ENCODE results near the gene ATXN2.

Gene ATXN2

DNA sequence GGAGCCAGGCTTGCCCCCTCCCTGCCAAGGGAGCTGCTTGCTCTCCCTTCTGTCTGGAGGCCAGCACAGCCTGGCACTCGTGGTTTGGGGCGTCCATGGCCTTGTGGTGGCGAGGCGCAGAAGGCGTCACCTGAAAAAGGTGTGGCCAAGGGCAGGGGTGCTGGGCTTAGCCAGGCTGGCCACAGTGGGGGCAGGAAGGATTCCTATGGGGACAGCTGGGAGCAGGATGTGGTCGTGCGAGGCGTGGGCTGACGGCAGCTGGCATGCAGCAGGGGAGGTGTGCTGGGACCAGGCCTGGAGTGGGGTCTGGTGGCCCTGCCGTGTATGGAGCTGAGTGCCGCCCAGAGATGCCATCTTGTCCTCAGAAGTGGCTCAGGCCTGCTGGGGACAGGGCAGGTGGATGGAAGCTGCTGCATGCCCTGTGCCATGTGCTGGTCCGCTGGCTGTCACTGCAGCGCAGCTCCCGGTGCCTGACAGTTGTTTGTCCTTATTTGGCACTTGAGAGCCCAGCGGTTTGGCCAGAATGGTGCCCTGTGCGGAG is 163.4 kb downstream of the ATXN2 start:
- no peak for DNase-seq

DNA sequence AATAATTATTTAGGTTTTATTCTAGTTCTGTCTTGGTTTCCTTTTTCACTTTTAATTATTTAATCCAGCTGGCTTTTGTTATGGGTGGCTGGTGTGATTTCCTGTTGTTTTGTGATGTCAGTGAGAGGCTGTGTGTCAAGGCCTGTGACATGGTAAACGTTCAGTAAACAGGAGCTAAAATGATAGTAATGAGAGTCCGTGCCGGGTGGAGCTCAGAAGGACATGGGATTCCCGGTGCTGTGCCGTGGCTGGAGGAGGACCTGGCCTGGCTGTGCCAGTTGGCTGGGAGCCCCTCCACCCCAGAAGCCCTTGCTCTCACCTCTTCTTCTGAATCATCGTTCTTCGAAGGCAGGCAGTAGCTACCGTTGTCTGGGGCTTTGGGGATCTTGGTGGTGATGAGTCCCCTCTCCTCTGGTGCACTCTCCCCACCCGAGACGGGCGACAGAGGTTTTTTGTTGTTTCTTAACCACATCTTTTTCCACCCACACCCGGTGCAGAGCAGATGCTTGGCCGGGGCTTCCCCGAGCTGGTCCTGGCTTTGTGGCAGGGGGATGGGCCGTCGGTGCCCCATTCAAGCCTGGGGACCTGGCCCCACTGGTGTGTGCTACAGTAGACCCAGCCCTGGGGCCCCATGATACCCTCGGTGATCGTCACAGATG is 164.3 kb downstream of the ATXN2 start:
- DNase-seq, result peak; percentile 58

DNA sequence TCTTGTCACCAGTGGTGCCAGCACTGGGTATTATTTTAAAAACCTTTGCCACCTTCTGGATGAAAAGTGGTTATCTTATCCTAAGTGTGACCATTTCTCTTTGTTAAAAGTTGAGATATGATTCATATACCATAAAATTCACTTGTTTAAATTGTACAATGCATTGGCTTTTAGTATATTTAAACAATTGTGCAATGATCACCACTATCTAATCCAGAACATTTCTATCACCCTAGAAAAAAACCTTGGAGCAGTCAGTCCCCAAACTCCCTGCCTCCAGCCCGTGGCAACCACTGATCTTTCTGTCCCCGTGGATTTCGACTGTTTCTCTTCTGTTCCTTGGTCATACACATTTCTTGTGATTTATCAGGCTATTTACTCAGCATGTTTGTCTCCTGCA is 165.1 kb downstream of the ATXN2 start:
- DNase-seq, result no peak

DNA sequence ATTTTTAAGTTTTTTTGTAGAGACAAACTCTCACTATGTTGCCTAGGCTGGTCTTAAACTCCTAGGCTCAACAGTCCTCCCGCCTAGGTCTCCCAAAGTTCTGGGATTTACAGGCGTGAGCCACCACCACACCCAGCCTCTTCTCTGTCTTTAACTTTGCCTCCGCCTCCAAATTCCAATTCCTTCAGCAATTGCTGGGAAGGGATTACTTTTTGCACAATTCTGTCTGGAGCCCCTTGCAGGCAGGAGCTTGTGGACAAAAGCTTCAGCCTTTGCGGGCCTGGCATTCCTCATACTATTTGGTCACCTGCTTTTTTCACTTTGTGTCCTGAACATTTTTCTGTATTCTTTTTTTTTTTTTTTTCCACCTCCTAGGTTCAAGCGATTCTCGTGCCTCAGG is 167.3 kb downstream of the ATXN2 start:
- no peak for DNase-seq

DNA sequence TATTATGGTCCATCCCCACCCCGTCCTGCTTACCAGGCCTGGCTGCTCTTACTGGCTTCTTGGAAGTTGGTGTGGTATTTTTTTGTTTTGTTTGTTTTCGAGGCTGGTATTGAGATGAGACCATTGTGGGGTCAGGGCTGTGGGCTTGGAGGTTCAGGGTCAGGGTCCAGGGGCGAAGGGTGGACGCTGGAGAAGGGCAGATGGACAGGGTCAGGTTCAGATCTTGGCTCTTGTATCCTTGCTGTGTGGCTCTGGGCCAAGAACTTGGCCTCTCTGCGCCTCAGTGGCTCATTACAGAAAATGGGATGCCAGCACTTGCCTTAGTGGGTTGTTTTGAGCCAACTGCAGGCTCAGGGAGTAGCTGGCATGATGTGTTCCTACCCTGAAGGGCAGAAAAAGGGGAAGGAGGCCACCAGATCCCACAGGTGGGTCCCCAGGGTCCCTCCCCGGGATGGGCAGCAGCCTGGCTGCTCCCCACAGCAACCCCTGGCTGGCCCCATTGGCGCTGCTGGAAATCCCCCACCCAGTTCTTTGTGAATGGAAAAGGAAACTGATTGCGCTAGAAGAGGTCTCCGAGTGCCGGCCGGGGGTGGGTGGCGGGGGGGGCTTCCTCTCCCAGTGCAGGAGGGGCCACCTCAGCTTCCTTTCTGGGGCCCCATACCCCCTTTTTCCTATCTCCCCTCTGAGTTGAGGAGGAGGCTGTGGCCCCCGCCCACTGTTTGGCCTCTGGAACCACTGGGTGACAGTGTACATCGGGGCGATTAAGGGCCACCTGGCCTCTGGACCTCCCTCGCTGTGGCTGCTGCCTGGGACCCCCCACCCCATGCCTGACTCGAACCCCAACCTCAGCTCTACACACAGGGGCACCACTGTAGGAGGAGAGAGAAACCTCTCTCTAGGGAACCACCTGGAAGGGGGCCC is 168.4 kb downstream of the ATXN2 start:
- no peak for DNase-seq

DNA sequence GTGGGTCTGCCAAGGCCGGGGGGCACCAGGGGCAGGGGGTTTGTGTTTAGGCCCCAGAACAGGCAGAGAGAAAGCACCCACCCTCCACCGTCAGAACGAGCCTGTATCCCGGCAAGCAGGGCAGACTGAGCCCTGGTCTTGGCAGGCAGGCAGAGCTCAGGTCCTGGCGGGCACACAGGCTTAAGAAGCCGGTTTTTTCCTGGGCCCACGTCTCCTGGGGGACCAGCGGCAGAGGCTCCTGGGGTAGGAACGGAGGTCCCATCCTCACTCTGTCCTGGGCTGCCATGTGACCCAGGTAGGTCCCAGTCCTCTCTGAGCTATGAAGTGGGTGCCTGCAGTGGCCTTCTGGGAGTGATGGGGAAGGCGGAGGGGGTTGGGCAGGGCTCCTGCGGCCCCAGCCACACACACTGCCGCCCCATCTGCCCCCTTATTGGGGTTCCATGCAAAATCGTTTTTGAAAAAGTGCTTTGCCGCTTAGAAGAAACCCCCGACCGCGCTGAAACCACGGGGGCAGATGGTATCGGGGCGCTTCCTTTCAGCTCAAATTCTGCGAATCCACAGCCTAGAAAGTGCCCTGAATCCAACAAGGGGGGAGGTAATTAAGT is 169.2 kb downstream of the ATXN2 start:
- no peak for DNase-seq

DNA sequence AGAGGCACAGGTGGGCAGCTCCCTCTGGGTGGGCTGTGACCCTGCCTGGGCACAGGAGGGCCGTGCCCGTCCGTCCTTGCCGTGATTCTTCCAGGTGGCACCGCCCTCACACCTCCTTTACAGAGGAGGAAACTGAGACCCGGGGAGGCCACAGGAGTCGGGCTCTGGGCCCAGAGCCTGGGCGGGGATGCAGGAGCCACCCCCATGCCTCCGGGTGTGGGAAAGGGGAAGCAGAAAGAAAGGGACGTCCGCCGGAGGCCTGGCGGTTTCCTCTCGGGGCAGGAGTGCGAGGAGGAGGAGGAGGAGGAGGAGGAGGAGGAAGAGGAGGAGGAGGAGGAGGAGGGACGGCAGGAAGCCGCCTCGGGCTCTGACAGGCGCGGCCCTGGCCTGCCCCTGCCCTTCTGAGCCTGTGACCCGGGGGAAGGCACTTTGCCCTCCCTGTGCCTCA is 170.4 kb downstream of the ATXN2 start:
- peak; percentile 60 for DNase-seq

DNA sequence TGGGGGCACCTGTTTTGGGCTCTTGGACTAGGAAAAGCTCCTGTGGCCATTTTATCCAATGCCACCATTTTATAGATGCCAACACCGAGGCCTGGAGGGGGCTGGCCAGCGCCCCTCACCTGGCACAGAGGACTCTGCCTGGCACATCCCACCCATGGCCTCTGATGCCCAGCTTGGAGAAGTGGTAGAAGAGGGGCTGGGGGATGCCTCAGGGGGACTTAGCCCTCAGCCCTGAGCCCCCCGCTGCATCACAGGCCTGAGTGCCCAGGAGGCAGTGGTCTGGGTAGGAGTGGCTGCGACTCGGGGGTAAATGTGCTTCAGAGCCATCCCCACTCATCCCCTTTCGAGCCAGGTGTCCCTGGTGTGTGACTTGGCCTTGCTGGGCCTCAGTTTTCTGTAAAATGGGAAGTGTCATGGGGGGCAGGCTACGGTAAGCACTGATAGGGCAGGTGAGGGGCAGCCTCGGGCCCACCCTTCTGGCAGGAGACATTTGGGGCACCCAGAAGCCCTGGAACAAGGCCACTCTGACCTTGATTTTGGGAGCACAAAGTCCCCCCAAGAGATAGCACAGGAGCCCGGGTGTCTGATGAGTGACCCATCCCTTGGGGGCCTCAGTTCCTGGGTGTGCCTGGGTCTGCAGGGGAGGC is 170.9 kb downstream of the ATXN2 start:
- DNase-seq, result no peak

DNA sequence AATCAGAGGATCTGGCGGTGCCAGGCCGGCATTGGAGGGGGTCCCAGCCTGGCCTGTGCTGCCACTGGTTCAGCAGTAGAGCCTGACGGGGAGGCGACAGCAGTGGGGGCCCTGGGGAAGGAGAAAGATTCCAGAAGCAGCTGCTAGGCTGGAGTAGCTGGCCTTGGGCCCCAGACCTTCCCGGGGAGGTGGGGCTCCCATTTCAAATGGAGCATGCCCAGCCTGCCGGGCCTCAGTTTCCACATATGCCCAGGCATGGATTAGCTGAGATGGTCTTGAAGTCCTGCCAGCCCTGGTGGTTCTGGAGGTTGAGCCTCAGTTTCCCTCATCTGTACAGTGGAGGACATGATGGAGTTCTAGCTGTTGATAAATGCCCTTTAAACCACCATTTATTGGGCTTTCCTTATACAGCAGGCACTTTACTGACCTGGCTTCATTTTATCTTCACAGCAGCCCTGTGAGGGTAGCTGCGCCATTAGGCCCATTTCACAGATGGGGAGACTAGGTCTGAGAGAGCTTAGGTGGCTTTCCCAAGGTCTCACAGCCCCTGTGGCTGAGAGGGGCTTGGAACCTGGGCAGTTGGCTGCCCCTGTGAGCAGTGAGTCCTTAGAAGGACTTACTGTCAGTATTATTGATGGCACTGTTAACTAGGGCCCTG is 171.6 kb downstream of the ATXN2 start:
- DNase-seq, result no peak

DNA sequence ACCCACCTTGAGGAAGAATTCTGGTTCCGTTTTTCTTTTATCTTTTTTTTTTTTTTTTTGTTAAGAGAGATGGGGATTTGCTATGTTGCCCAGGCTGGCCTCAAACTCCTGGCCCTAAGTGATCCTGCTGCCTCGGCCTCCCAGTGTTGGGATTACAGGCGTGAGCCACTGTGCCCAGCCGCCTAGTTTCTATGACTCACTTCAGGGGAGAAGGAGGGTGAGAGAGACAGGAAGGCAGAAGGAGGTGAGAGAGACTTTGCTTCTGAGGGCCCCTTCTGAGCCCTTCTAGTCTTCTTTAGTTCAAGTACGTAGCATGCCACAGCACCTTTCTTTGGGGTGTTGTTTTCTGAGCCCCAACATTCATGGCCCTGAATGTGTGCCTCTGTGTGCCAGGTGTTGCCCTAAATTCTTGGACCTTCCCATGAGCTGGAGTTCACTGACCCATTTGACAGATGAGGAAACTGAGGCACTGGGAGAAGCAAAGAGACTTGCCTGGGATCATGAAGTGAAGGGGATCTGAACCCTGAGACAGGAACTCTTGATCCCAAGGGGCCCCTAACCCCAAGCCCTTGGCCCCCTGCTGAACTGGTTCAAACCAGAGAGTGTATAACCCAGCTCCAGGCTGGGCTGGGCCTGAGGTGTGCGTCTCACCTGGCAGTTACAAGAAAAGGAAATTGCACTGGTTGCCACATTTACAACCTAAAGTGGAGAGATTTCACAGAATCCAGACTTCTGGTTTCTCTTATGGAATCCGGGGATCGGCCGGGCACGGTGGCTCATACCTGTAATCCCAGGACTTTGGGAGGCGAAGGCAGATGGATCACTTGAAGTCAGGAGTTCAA is 172.6 kb downstream of the ATXN2 start:
- DNase-seq, result no peak

DNA sequence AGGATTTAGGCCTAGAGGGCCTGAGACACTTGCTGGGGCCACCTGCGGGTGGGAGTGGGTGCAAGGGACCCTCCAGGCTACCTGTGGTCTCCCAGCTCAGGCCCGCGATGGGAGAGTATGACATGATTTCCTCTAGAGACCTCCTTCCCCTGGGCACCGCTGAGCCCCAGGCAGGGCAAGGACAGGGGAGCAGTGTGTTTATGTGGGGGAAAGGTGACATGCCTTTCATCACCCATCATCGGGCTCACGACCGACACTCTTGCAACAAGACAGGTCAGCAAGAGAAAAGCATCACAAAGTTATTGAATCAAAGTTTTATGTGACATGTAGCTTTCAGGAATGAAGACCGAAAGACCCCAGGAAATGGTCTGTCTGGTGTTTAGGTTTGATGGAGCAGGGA is 173.5 kb downstream of the ATXN2 start:
- no peak for DNase-seq

DNA sequence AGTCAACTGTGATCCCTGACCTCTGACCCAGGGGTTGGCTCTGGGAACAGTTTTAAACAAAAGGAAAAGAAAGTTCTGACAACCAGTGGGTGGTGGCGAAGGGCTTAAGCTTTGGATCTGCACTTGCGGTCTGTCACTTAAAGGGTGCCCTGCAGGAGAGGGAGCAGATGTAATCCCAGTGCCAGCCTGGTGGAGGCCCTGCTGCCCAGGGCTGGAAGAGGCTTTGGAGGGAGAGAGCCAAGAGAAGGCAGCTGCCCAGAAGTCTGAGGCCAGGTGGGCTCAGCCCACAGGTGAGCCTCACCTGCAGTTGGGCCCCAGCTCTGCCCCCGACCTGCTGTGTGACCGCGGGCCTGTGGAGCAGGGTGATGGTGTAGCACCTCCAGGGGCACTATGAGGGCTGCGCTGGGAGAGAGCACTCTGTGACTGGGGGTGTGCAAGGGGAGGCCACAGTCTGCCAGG is 174.3 kb downstream of the ATXN2 start:
- no peak for DNase-seq

DNA sequence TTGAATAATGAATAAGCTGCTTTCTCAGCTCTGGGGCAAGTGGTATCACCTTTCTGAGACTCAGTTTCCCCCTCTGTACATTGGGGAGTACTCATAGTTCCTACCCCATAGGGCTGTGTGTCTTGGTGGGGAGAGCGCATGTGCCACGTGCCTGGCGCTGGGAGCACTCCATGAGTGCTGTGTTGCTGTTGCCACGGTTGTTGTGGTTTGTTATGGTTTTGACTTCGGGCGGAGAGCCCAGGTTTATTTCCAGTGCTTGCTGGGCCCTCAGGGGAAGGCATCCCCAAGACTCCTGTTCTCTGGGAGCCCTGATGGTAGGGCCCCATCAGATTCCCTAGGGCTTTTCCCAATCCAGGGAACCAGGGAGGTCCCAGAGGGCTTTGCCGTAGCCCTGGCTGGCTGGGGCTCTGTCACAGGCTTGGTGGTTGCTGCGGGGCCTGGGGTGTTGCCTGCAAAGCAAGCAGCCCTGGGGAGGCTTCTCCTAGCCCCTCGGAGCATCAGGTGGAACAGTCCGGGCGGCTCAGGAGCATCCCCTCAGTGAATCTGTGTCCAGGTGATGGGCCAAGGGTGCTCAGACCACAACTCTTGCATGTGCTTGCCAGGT is 174.8 kb downstream of the ATXN2 start:
- no peak for DNase-seq

DNA sequence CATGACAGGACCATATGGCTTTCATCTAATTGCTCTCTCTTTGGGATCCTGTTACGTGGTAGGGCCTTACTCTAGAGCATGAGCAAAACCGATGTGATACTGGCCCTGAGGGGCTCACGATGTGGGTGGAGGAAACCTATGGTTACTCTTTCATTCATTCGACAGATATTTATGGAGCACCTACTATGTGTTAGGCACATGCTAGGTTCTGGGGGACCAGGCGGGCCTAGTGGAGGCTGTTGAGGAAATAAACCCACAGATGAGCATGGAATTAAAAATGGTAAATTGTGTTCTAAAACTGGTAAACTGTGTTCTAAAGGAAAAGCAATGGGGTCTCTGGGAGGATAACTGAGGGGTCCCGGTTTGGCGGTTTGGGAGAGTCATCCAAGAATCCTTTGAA is 178.6 kb downstream of the ATXN2 start:
- DNase-seq, result no peak

DNA sequence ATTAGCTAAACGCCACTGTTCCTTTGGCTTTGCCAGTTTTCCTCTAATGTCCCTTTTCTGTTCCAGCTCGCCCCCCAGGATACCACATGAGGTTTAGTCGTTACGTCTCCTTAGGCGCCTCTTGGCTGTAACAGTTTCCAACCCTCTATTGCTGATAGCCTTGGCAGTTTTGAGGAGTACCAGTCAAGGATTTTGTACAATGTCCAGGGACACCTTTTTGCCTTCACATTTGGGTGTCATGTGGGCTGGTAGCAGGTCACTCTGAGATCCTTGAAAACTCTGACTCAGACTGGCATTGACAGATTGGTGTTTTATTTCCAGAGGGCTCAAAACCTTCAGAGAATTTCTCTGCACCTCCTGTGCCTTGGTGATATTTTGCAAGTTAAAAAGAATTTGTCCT is 179.3 kb downstream of the ATXN2 start:
- no peak for DNase-seq

DNA sequence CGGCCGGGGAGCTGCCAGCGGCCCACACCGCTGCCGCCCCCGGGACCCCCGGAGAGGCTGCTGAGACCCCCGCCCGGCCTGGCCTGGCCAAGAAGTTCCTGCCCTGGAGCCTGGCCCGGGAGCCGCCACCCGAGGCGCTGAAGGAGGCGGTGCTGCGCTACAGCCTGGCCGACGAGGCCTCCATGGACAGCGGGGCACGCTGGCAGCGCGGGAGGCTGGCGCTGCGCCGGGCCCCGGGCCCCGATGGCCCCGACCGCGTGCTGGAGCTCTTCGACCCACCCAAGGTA is 180.6 kb downstream of the ATXN2 start:
- no peak for DNase-seq

DNA sequence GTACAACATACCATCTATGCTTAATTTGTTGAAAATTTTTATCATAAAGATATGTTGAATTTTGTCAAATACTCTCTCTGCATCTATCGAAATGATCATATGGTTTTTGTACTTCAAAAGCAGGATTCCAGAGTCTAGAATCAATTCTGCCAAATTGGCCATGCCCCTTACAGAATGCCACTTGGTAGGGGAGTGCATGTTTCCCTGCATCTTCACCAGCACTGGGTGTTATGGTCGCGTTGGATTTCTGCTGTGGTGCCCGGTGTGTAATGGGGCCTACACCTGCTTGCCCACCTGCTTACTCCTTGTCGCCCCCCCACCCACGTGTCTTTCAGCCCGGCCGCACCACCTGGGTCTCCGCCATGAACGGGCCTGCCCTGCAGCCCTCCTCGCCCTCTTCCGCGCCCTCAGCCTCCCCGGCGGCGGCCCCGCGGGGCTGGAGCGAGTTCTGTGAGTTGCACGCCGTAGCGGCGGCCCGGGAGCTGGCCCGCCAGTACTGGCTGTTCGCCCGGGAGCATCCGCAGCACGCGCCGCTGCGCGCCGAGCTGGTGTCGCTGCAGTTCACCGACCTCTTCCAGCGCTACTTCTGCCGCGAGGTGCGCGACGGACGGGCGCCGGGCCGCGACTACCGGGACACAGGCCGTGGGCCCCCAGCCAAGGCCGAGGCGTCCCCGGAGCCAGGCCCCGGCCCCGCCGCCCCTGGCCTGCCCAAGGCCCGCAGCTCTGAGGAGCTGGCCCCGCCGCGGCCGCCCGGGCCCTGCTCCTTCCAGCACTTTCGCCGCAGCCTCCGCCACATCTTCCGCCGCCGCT is 181.1 kb downstream of the ATXN2 start:
- no peak for DNase-seq

DNA sequence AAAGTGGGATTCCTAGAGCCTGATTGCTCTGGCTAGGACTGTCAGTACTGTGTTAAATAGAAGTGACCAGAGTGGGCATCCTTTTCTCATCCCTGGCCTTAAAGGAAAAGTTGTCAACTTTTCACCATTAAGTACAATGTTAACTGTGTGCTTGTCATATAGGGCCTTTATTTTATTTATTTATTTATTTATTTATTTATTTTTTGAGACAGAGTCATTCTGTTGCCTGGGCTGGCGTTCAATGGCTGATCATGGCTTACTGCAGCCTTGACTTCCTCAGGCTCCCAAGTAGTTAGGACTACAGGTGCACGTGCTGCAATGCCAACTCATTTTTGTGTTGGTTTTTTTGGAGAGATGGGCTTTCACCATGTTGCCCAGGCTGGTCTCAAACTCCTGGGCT is 181.8 kb downstream of the ATXN2 start:
- no peak for DNase-seq

DNA sequence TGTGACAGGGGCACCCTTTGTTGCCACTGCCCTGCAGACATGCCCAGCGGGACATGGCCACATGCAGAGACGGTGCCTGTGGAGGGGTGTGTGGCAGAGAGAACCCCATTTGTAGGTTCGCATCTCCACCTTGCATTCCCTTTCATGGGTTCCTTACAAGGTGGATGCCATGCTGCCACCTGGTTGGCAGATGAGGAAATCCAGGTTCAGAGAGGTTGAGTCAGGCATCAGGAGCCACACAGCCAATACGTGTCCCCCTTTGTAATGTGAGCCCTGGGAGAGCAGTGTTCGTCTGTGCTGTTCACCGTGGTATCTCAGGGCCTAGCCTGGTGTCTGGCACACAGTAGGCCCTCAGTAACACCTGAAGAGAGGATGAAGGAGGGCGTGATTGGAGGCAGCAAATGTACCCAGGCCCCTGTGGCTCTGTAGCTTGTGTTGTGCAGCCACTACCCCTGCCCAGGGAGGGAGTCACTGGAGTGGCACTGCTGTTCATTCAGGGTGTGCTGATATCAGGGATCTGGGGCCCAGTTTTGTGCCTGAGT is 184.3 kb downstream of the ATXN2 start:
- DNase-seq, result no peak

DNA sequence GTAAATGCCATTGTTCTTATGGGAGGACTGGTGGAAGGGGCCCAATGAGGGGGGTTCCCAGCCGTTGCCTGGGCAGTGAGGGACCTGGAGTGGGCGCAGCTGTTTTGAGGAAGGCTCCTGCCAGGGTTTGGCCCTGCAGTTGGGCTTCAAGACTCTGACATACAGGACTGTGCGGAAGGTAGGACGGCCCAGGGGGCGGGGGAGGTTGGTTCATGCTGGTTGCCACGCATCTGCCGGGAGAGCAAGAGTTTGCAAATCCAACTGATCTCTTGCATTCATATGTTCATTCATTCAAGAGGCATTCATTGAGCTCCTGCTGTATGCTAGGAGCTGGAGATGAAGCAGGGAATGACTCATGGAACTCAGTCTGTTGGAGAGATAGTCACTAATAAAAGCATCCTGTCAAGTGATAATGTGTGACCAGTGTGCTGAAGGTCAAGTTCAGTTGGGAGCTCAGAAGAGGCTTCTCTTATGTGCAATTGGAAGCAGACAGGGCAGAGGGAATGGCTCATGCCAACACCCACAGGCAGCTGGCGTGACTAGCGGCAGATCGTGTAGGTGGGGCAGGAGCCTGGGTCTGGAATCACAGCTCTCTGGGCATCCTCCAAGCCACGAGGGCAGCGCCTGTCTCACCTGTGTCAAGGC is 185.6 kb downstream of the ATXN2 start:
- no peak for DNase-seq

Measured in femur (tissue), 1 donor.